ENCODE results near the gene SBF2. TPM values are rescaled to one million over a fixed set of nuclear protein-coding genes. Genes with fewer than 3 reads are reported as not detected.
A peak's percentile ranks its signal among the peaks of the same experiment; 100 is the strongest.

Gene SBF2
- total and polyA plus RNA-seq, 11 donors: 10.4 to 33.9 (median 20.9) TPM

- intact Hi-C loops (cut with DNase I): loop anchor here in 1 of 10 donors (10.0 kb wide), 1 partner anchor 950 kb away; no protein-coding TSS in a partner anchor
Observed at GRCh38 chr11:10314199-10315072, 20.4 kb upstream of the SBF2 start.

GRCh38 chr11:10311802-10312201 lies 17.8 kb upstream of the SBF2 start:
- no peak for ATAC-seq
- no peaks in the 10 kb centered on the region for H3K36me3 ChIP-seq
- no peak overlapping the region for H3K27ac ChIP-seq
- TF ChIP-seq, protein P1, sequence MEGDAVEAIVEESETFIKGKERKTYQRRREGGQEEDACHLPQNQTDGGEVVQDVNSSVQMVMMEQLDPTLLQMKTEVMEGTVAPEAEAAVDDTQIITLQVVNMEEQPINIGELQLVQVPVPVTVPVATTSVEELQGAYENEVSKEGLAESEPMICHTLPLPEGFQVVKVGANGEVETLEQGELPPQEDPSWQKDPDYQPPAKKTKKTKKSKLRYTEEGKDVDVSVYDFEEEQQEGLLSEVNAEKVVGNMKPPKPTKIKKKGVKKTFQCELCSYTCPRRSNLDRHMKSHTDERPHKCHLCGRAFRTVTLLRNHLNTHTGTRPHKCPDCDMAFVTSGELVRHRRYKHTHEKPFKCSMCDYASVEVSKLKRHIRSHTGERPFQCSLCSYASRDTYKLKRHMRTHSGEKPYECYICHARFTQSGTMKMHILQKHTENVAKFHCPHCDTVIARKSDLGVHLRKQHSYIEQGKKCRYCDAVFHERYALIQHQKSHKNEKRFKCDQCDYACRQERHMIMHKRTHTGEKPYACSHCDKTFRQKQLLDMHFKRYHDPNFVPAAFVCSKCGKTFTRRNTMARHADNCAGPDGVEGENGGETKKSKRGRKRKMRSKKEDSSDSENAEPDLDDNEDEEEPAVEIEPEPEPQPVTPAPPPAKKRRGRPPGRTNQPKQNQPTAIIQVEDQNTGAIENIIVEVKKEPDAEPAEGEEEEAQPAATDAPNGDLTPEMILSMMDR (IDR thresholded peaks at IDR 0.05): no peak
- TF ChIP-seq POLR2A (IDR thresholded peaks at IDR 0.05): no peak
- H3K27me3 ChIP-seq: no peaks in the 10 kb centered on the region
- intact Hi-C loops (cut with DNase I): loop anchor here in 1 of 10 donors (10.0 kb wide), 1 partner anchor 947 kb away; no protein-coding TSS in a partner anchor
- no peak overlapping the region for H3K4me3 ChIP-seq
- DNase-seq: no peak
- peaks cover 0 to 10% (median 0%) of the 10 kb centered on the region in 12 donors for H3K9me3 ChIP-seq
- WGBS, 4 donors: 81 to 88% (median 85%) methylated on average over 2 of the region's 2 CpGs
- H3K4me1 ChIP-seq: peaks cover 0 to 39% (median 29%) of the 10 kb centered on the region in 12 donors

More at GRCh38 chr11:10314199-10315072, 20.4 kb upstream of the SBF2 start:
- H3K27ac ChIP-seq: no peak overlapping the region
- H3K9me3 ChIP-seq: peaks cover 0 to 10% (median 0%) of the 10 kb centered on the region in 12 donors
- H3K36me3 ChIP-seq: no peaks in the 10 kb centered on the region
- no peak overlapping the region for H3K4me3 ChIP-seq
- no peaks in the 10 kb centered on the region for H3K27me3 ChIP-seq
- peak; percentile 54 to 73 (median 68) for ATAC-seq
- WGBS, 4 donors: 65 to 70% (median 66%) methylated on average over 8 of the region's 8 CpGs
- TF ChIP-seq POLR2A (IDR thresholded peaks at IDR 0.05): no peak
- TF ChIP-seq, protein P1 (IDR thresholded peaks at IDR 0.05): no peak
- peaks cover 0 to 24% (median 8%) of the 10 kb centered on the region in 12 donors for H3K4me1 ChIP-seq
- no peak for DNase-seq

DNA sequence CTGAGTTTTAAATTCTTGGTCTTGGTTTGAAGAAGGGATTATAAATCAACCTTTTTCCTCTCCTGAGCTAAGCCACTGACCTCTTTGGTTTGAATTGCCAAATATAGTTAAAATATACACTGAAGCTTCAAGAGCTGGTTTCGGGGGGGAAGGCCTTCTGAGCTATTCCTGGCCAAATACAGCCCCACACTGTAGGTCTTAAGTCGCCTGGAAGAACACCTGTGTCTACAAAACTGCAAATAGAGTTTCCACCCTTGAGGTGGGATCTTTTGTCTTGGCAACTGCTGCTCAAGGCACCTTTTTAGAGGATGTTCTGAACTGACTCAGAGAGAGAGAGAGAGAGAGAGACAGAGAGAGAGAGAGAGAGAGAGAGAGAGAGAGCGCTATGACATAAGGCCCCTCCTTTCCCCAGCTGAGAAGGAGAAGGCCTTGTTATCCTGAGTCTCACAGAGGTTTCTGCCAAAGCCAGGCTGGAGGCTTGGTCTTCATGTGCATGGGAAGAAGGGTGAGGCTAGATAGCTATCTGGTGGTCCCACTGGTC lies 16.4 kb upstream of the SBF2 start:
- intact Hi-C loops (cut with DNase I): loop anchor here in 1 of 10 donors (10.0 kb wide), 1 partner anchor 946 kb away; no protein-coding TSS in a partner anchor
- Histone ChIP-seq H3K9me3 (peaks cover 0 to 10% (median 0%) of the 10 kb centered on the region in 12 donors), H3K27me3 (no peaks in the 10 kb centered on the region), H3K4me3 (no peak overlapping the region), H3K36me3 (no peaks in the 10 kb centered on the region), H3K4me1 (peaks cover 0 to 52% (median 40%) of the 10 kb centered on the region in 12 donors), H3K27ac (peak overlapping the region in 6 of 12 donors; percentile 35 to 90 (median 84))
- ATAC-seq (no peak), DNase-seq (no peak)
- TF ChIP-seq, protein P1 (IDR thresholded peaks at IDR 0.05): no peak
- no peak for TF ChIP-seq POLR2A (IDR thresholded peaks at IDR 0.05)
- 75 to 91% (median 90%) methylated on average over 3 of the region's 3 CpGs for WGBS, 4 donors
